ENCODE measurements around the gene TRPM3. TPM values are rescaled to one million over a fixed set of nuclear protein-coding genes. Genes with fewer than 3 reads are reported as not detected.

The TRPM3 gene
- total and polyA plus RNA-seq, 2 donors (not counting 1 experiment from before 2014, with no cell fraction given), result not detected

DNA sequence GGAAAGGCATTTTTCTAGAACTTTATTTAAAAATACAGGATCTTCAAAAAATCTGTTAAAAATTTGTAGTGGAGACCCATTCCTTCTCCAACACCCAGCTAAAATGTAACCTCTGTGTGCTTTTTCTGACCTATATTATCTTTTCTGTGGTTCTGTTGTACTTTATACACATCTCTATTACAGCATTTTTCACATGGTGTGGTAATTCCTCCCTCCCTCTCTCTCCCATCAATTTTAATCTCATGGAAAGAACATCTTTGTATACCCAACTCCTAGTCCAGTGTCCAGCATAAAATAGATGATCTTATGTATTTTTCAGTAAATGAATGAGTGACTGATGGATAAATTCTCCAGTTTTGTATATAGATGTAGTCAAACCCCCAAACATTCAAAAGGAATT is 523.5 kb downstream of the TRPM3 start:
- Histone ChIP-seq H3K9ac (ENCODE audit: low read length) (no peak overlapping the region), H2AFZ (ENCODE audit: insufficient read depth, low read depth, low read length, poor library complexity, severe bottlenecking) (no peak overlapping the region), H3K4me3 (ENCODE audit: control extremely low read depth in 1 of 5, extremely low read depth in 1 of 5, insufficient read depth in 1 of 5, low read depth in 2 of 5, low read length in 4 of 5) (no peak overlapping the region), H4K20me1 (ENCODE audit: control insufficient read depth, insufficient read depth, low read length, poor library complexity, severe bottlenecking) (no peaks in the 10 kb centered on the region), H3K27me3 (replicated peaks in 1 of 4; ENCODE audit: control extremely low read depth in 1 of 4, control insufficient read depth in 3 of 4, insufficient read depth in 4 of 4, low read length in 3 of 4) (no peaks in the 10 kb centered on the region), H3K4me1 (ENCODE audit: control insufficient read depth in 2 of 2, insufficient read depth in 2 of 2, low read length in 2 of 2) (no peaks in the 10 kb centered on the region), H3K9me3 (ENCODE audit: control extremely low read depth in 1 of 3, control insufficient read depth in 2 of 3, insufficient read depth in 1 of 3, low read length in 2 of 3) (no peaks in the 10 kb centered on the region), H3K27ac (ENCODE audit: low read length in 2 of 2) (no peak overlapping the region), H3K79me2 (ENCODE audit: control insufficient read depth, insufficient read depth, low read length) (no peaks in the 10 kb centered on the region), H3K4me2 (replicated peaks; ENCODE audit: low read depth, low read length, poor library complexity, severe bottlenecking) (no peak overlapping the region), H3K36me3 (replicated peaks in 1 of 2; ENCODE audit: control extremely low read depth in 1 of 2, control insufficient read depth in 1 of 2, extremely low read depth in 1 of 2, insufficient read depth in 2 of 2, low read length in 1 of 2) (no peaks in the 10 kb centered on the region)
- Mint-ChIP-seq H3K27ac (no peak overlapping the region), H3K4me1 (peaks cover 4% of the 10 kb centered on the region), H3K9me3 (ENCODE audit: insufficient read depth) (no peaks in the 10 kb centered on the region), H3K27me3 (peaks cover 4% of the 10 kb centered on the region), H3K4me3 (no peak overlapping the region)
- POLR2A ChIA-PET, result no interaction called here
- DNase-seq, result no peak
- no peak for TF ChIP-seq EZH2 (IDR thresholded peaks at IDR 0.05; ENCODE audit: borderline replicate concordance, insufficient read depth, low read depth, low read length, poor library complexity, severe bottlenecking)
- TF ChIP-seq, protein P1, sequence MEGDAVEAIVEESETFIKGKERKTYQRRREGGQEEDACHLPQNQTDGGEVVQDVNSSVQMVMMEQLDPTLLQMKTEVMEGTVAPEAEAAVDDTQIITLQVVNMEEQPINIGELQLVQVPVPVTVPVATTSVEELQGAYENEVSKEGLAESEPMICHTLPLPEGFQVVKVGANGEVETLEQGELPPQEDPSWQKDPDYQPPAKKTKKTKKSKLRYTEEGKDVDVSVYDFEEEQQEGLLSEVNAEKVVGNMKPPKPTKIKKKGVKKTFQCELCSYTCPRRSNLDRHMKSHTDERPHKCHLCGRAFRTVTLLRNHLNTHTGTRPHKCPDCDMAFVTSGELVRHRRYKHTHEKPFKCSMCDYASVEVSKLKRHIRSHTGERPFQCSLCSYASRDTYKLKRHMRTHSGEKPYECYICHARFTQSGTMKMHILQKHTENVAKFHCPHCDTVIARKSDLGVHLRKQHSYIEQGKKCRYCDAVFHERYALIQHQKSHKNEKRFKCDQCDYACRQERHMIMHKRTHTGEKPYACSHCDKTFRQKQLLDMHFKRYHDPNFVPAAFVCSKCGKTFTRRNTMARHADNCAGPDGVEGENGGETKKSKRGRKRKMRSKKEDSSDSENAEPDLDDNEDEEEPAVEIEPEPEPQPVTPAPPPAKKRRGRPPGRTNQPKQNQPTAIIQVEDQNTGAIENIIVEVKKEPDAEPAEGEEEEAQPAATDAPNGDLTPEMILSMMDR (IDR thresholded peaks at IDR 0.05), result no peak
- intact Hi-C loops (cut with micrococcal nuclease), result no loop called here
- ATAC-seq (ENCODE audit: low read depth), result no peak
- CTCF ChIA-PET, result no interaction called here

DNA sequence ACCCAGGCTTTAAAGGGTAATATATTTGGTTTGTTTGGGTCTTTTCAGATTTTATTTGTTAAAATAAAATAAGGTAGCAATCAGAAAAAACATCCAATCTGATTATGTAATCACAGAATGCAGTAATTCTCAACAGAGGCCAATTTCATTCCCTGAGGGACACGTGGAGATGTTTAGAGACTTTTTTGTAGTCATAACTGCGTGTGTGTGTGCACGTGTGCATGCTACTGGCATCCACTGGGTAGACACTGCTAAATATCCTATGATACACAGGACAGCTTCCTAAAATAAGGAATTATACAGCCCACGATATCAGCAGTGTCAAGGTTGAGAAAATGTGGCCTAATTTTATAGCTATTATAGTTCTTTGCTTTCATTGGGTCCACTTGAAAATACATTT is 526.2 kb downstream of the TRPM3 start:
- CTCF ChIA-PET, result no interaction called here
- ATAC-seq (ENCODE audit: low read depth), result no peak
- TF ChIP-seq EZH2 (IDR thresholded peaks at IDR 0.05; ENCODE audit: borderline replicate concordance, insufficient read depth, low read depth, low read length, poor library complexity, severe bottlenecking), result no peak
- TF ChIP-seq, protein P1 (IDR thresholded peaks at IDR 0.05), result no peak
- no peak overlapping the region for H3K4me3 ChIP-seq (ENCODE audit: control extremely low read depth in 1 of 5, extremely low read depth in 1 of 5, insufficient read depth in 1 of 5, low read depth in 2 of 5, low read length in 4 of 5)
- H2AFZ ChIP-seq (ENCODE audit: insufficient read depth, low read depth, low read length, poor library complexity, severe bottlenecking), result no peak overlapping the region
- H3K27ac ChIP-seq (ENCODE audit: low read length in 2 of 2), result no peak overlapping the region
- POLR2A ChIA-PET, result no interaction called here
- no peak overlapping the region for H3K4me3 Mint-ChIP-seq
- no peaks in the 10 kb centered on the region for H3K27me3 ChIP-seq (replicated peaks in 1 of 4; ENCODE audit: control extremely low read depth in 1 of 4, control insufficient read depth in 3 of 4, insufficient read depth in 4 of 4, low read length in 3 of 4)
- no peak overlapping the region for H3K9ac ChIP-seq (ENCODE audit: low read length)
- no peaks in the 10 kb centered on the region for H4K20me1 ChIP-seq (ENCODE audit: control insufficient read depth, insufficient read depth, low read length, poor library complexity, severe bottlenecking)
- no peaks in the 10 kb centered on the region for H3K4me1 Mint-ChIP-seq
- no peaks in the 10 kb centered on the region for H3K79me2 ChIP-seq (ENCODE audit: control insufficient read depth, insufficient read depth, low read length)
- DNase-seq, result no peak
- H3K27ac Mint-ChIP-seq, result no peak overlapping the region
- H3K4me1 ChIP-seq (ENCODE audit: control insufficient read depth in 2 of 2, insufficient read depth in 2 of 2, low read length in 2 of 2), result no peaks in the 10 kb centered on the region
- no peaks in the 10 kb centered on the region for H3K9me3 Mint-ChIP-seq (ENCODE audit: insufficient read depth)
- no peaks in the 10 kb centered on the region for H3K9me3 ChIP-seq (ENCODE audit: control extremely low read depth in 1 of 3, control insufficient read depth in 2 of 3, insufficient read depth in 1 of 3, low read length in 2 of 3)
- intact Hi-C loops (cut with micrococcal nuclease), result no loop called here
- no CpG with 5 or more reads among the region's 4 CpGs for WGBS (ENCODE audit: insufficient coverage)
- H3K4me2 ChIP-seq (replicated peaks; ENCODE audit: low read depth, low read length, poor library complexity, severe bottlenecking), result no peak overlapping the region
- peaks cover 15% of the 10 kb centered on the region for H3K27me3 Mint-ChIP-seq
- no peaks in the 10 kb centered on the region for H3K36me3 ChIP-seq (replicated peaks in 1 of 2; ENCODE audit: control extremely low read depth in 1 of 2, control insufficient read depth in 1 of 2, extremely low read depth in 1 of 2, insufficient read depth in 2 of 2, low read length in 1 of 2)
